Measurements from ENCODE around the gene AMN1.

GRCh38 chr12:31722580-31722979, 6.2 kb downstream of the AMN1 start:
- TF ChIP-seq GATA3 (IDR thresholded peaks at IDR 0.05; ENCODE audit: low read depth, low read length) (no peak), GATA2 (IDR thresholded peaks at IDR 0.05; ENCODE audit: low read depth, low read length) (no peak)

Data from SH-SY5Y (cell line).